Endodermal cell (in vitro differentiated cells): ENCODE measurements around the gene TSPAN3. TPM values are rescaled to one million over a fixed set of nuclear protein-coding genes. Genes with fewer than 3 reads are reported as not detected.

Source experiments
- DNase-seq: peaks from one replicate; pipeline ENCODE4 v3.0.0-alpha.2; 2017
- H3K27ac ChIP-seq: 2 replicates; pipeline ENCODE4 v1.5.1; 2013; ENCODE audit warnings: mild to moderate bottlenecking, low read depth, low read length, moderate library complexity
- H3K27me3 ChIP-seq: 2 replicates; pipeline ENCODE4 v1.6.1; 2013; ENCODE audit warnings: mild to moderate bottlenecking, low read length, moderate library complexity; ENCODE audit not compliant: insufficient read depth, control insufficient read depth, poor library complexity, severe bottlenecking
- H3K36me3 ChIP-seq: 2 replicates; pipeline ENCODE4 v1.7.0; 2013; ENCODE audit warnings: mild to moderate bottlenecking, low read length, moderate library complexity; ENCODE audit not compliant: control insufficient read depth, insufficient read depth
- H3K4me1 ChIP-seq: one replicate; pipeline ENCODE4 v1.7.0; 2013; ENCODE audit warnings: low read length; ENCODE audit not compliant: control insufficient read depth, insufficient read depth
- H3K4me3 ChIP-seq: 2 replicates; pipeline ENCODE4 v1.5.1; 2013; ENCODE audit warnings: mild to moderate bottlenecking, low read length, moderate library complexity
- H3K9ac ChIP-seq: 2 replicates; pipeline ENCODE4 v1.6.1; 2013; ENCODE audit warnings: mild to moderate bottlenecking, low read length, moderate library complexity; ENCODE audit not compliant: poor library complexity, severe bottlenecking; ENCODE audit errors: extremely low read depth
- H3K9me3 ChIP-seq: 2 replicates; pipeline ENCODE4 v1.6.1; 2013; ENCODE audit warnings: mild to moderate bottlenecking, low read length, moderate library complexity; ENCODE audit not compliant: control insufficient read depth
- H3K27ac Mint-ChIP-seq: 2 replicates; pipeline ENCODE4 v1.8.0; 2020; ENCODE audit warnings: mixed read lengths
- H3K27me3 Mint-ChIP-seq: 2 replicates; pipeline ENCODE4 v1.8.0; 2021; ENCODE audit warnings: mild to moderate bottlenecking, mixed read lengths; ENCODE audit not compliant: insufficient read depth
- H3K36me3 Mint-ChIP-seq: 2 replicates; pipeline ENCODE4 v1.8.0; 2020; ENCODE audit warnings: low read depth, mixed read lengths
- H3K4me1 Mint-ChIP-seq: 2 replicates; pipeline ENCODE4 v1.8.0; 2020; ENCODE audit warnings: mixed read lengths
- H3K4me3 Mint-ChIP-seq: 2 replicates; pipeline ENCODE4 v1.8.0; 2020; ENCODE audit warnings: mild to moderate bottlenecking, moderate library complexity, mixed read lengths
- H3K9me3 Mint-ChIP-seq: 2 replicates; pipeline ENCODE4 v1.8.0; 2020; ENCODE audit warnings: mild to moderate bottlenecking, mixed read lengths
- WGBS, 2 experiments: methylation state at CpG; one replicate each; pipeline versions ENCODE4 v1.1.5 to v1.1.7; 2013; ENCODE audit warnings: missing lambda C conversion rate in 2 of 2, mixed read lengths in 1 of 2; ENCODE audit not compliant: insufficient coverage in 1 of 2, insufficient read length in 1 of 2; 5-methylcytosine and 5-hydroxymethylcytosine counted together
- total RNA-seq, 2 donors: library from RNA; stranded (reverse); fragmentation: NEBNext Ultra II Directional in 1 of 2; extraction: Animal tissue kit (Norgen Biotek cat#: 25700) in 1 of 2; gene quantifications; 2 replicates in 1 of 2; 3 replicates in 1 of 2; pipeline ENCODE4 v1.2.1, GENCODE V29; 2021
- TF ChIP-seq, protein P1 (sequence below): fragments of 200-600 bp; sonication (generic); conservative IDR thresholded peaks from 2 replicates; pipeline ENCODE4 v1.5.0; 2021; ENCODE audit warnings: antibody characterized with exemption, mild to moderate bottlenecking

TSPAN3 gene
- total RNA-seq, 2 donors from 2014 or later, result 188 to 211 TPM

DNA sequence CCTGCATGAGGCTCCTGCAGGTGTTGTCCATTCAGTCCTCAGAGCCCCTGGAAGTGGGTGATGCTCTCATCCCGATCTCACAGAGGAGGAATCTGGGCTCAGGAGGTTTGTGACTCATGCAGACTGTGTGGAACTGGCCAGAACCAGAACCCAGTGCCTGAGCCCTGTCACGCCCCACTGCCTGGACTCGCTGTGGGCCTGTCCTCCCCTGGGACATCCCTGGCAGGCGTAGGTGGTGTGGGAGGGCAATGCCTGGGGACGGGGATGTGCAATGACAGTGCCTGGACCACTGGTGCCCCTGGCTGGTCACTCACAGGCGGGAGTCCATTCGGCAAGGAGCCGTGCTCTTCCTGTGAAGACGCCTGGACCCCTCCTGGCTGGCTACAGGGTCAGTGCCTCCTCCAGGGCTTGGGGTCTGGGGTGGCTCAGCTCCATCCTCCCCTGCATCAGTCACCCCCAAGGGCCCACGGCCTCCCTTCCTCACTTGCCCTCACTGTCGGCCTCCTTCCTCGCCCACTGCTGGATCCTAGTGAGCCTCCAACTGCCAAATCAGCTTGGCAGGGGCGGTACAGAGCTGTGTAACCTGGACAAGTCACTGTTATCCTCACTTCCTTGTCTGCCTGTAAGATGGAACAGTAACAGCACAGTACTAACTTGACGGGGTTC is 61.1 kb downstream of the TSPAN3 start:
- H3K4me1 Mint-ChIP-seq, result no peaks in the 10 kb centered on the region
- H3K4me3 Mint-ChIP-seq, result no peak overlapping the region
- no peak overlapping the region for H3K4me3 ChIP-seq
- no peaks in the 10 kb centered on the region for H3K9me3 ChIP-seq
- no peaks in the 10 kb centered on the region for H3K36me3 ChIP-seq
- no peak for DNase-seq
- no peak overlapping the region for H3K27ac Mint-ChIP-seq
- H3K27me3 ChIP-seq, result no peaks in the 10 kb centered on the region
- no peaks in the 10 kb centered on the region for H3K9me3 Mint-ChIP-seq
- no peaks in the 10 kb centered on the region for H3K27me3 Mint-ChIP-seq
- H3K4me1 ChIP-seq, result no peaks in the 10 kb centered on the region
- 87 to 89% methylated on average over 7 to 14 of the region's 14 CpGs for WGBS, 2 experiments
- no peaks in the 10 kb centered on the region for H3K36me3 Mint-ChIP-seq
- TF ChIP-seq, protein P1, sequence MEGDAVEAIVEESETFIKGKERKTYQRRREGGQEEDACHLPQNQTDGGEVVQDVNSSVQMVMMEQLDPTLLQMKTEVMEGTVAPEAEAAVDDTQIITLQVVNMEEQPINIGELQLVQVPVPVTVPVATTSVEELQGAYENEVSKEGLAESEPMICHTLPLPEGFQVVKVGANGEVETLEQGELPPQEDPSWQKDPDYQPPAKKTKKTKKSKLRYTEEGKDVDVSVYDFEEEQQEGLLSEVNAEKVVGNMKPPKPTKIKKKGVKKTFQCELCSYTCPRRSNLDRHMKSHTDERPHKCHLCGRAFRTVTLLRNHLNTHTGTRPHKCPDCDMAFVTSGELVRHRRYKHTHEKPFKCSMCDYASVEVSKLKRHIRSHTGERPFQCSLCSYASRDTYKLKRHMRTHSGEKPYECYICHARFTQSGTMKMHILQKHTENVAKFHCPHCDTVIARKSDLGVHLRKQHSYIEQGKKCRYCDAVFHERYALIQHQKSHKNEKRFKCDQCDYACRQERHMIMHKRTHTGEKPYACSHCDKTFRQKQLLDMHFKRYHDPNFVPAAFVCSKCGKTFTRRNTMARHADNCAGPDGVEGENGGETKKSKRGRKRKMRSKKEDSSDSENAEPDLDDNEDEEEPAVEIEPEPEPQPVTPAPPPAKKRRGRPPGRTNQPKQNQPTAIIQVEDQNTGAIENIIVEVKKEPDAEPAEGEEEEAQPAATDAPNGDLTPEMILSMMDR, result no peak
- H3K27ac ChIP-seq, result no peak overlapping the region
- no peak overlapping the region for H3K9ac ChIP-seq

DNA sequence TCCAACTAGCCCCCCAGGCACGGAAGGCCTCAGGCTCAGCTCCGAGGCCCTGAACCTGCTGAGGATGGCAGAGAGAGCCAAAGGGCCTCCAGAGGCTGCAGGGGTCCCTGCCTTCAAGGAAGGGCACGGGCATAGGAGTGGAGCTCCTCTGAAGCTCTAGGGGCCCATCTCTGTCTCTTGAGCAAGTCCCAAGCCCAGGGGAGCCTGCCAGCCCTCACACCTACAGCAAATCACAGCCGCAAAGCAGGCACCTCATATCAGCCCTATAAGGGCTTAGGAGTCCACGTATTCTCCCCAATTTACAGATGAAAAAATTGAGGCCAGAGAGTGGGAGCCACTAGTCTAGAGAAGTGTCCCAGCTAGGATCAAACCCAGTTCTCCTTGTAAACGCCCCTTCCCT is 61.7 kb downstream of the TSPAN3 start:
- Histone ChIP-seq H3K9ac (no peak overlapping the region), H3K27ac (no peak overlapping the region), H3K36me3 (no peaks in the 10 kb centered on the region), H3K4me1 (no peaks in the 10 kb centered on the region), H3K27me3 (no peaks in the 10 kb centered on the region), H3K4me3 (no peak overlapping the region), H3K9me3 (no peaks in the 10 kb centered on the region)
- WGBS, 2 experiments, result 92 to 95% methylated on average over 6 of the region's 6 CpGs
- TF ChIP-seq, protein P1, result no peak
- no peaks in the 10 kb centered on the region for H3K9me3 Mint-ChIP-seq
- no peaks in the 10 kb centered on the region for H3K27me3 Mint-ChIP-seq
- no peak overlapping the region for H3K27ac Mint-ChIP-seq
- H3K4me3 Mint-ChIP-seq, result no peak overlapping the region
- no peak for DNase-seq
- H3K36me3 Mint-ChIP-seq, result no peaks in the 10 kb centered on the region
- H3K4me1 Mint-ChIP-seq, result no peaks in the 10 kb centered on the region

DNA sequence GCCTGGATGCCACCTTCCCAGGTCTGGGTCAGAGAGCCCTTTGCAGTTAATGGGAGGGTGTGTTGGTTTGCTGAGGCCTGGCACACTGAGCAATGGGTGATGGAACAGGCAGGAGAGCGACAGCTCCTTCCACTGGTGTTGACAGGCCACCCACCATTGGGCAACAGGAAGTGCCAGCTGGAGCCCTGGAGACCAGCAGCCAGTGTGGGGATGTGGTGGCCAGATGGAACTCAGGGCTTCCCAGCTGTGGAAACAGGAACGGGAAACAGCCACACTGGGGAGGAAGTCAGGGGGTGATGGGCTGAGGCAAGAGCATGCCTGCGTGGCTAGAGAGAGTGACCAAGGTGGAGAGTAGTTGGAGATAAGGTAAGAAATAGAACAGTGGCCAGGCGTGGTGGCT is 66.7 kb downstream of the TSPAN3 start:
- Mint-ChIP-seq H3K9me3 (no peaks in the 10 kb centered on the region), H3K27ac (no peak overlapping the region), H3K27me3 (peaks cover 2% of the 10 kb centered on the region), H3K4me3 (no peak overlapping the region), H3K4me1 (no peaks in the 10 kb centered on the region), H3K36me3 (no peaks in the 10 kb centered on the region)
- Histone ChIP-seq H3K27me3 (no peaks in the 10 kb centered on the region), H3K4me1 (no peaks in the 10 kb centered on the region), H3K9me3 (no peaks in the 10 kb centered on the region), H3K9ac (no peak overlapping the region), H3K36me3 (no peaks in the 10 kb centered on the region), H3K27ac (no peak overlapping the region), H3K4me3 (no peak overlapping the region)
- DNase-seq, result no peak
- 85 to 91% methylated on average over 2 to 4 of the region's 4 CpGs for WGBS, 2 experiments
- TF ChIP-seq, protein P1, result no peak
